K562 (cell line): ENCODE data around the gene MMP23B. TPM values are rescaled to one million over a fixed set of nuclear protein-coding genes. Genes with fewer than 3 reads are reported as not detected.

Experiments
- ATAC-seq: fragments of 200-7000 bp; cut with Tn5 transposase; 3 replicates; pipeline ENCODE4 v1.9.1; 2020; ENCODE audit warnings: moderate library complexity
- BruUV-seq: library from RNA; stranded (reverse); fragments of 400-500 nt; replicated peaks from 2 replicates; lab custom pipeline; 2021; lab: Mats Ljungman, UMichigan
- CTCF ChIA-PET: fragments of 300-600 bp; formaldehyde crosslinking; extraction: SDS; loops from one replicate; lab custom pipeline; 2021; ENCODE audit warnings: low intra/inter-chr PET ratio; lab: Yijun Ruan, JAX
- POLR2A ChIA-PET: fragments of 300-600, 350-650 bp; sonication (Branson Sonifier 250); formaldehyde crosslinking; extraction: SDS; loops from one replicate; lab custom pipeline; 2021; ENCODE audit warnings: antibody characterized with exemption, inconsistent platforms; lab: Yijun Ruan, JAX
- DNase-seq, 4 experiments: peaks; one replicate each; pipeline versions ENCODE4 v3.0.0 to v3.0.0-alpha.2; 2011 to 2018; ENCODE audit warnings: low spot score in 3 of 4, mixed read lengths in 3 of 4; ENCODE audit errors: extremely low read depth in 1 of 4
- FAIRE-seq: peaks from 2 replicates; lab custom pipeline; 2011; peaks lifted over from hg19 to GRCh38; lab: Jason Lieb, UNC
- H2AFZ ChIP-seq: 2 replicates; pipeline ENCODE4 v1.6.0; 2011; ENCODE audit warnings: low read depth, low read length, control low read depth, inconsistent platforms
- H3K27ac ChIP-seq: fragments of 200-600 bp; 3 replicates; pipeline ENCODE4 v1.8.0; 2011; ENCODE audit warnings: low read depth, mild to moderate bottlenecking, control low read depth, inconsistent platforms, low read length, moderate library complexity, mixed read lengths; ENCODE audit errors: extremely low read depth
- H3K27me3 ChIP-seq, 2 experiments: fragments of 300-600 bp in 1 of 2; 2 replicates in 1 of 2; 3 replicates in 1 of 2; pipeline versions ENCODE4 v1.6.0 to v1.8.0; 2011; ENCODE audit warnings: inconsistent platforms in 2 of 2, low read length in 2 of 2, mild to moderate bottlenecking in 1 of 2, mixed read lengths in 1 of 2, moderate library complexity in 1 of 2; ENCODE audit not compliant: control insufficient read depth in 2 of 2, insufficient read depth in 2 of 2
- H3K36me3 ChIP-seq: fragments of 300-600 bp; 3 replicates; pipeline ENCODE4 v1.8.0; 2011; ENCODE audit warnings: mild to moderate bottlenecking, low read length, inconsistent platforms; ENCODE audit not compliant: control insufficient read depth, insufficient read depth
- H3K4me1 ChIP-seq, 2 experiments: fragments of 200-600 bp in 1 of 2; replicated peaks in 1 of 2; 2 replicates in 1 of 2; 3 replicates in 1 of 2; pipeline versions ENCODE4 v1.5.1 to v1.8.0; 2011; ENCODE audit warnings: inconsistent platforms in 2 of 2, low read length in 2 of 2, mild to moderate bottlenecking in 1 of 2, mixed read lengths in 1 of 2, moderate library complexity in 1 of 2; ENCODE audit not compliant: control insufficient read depth in 2 of 2, insufficient read depth in 2 of 2
- H3K4me2 ChIP-seq: 2 replicates; pipeline ENCODE4 v1.6.1; 2011; ENCODE audit warnings: low read length, control low read depth, inconsistent platforms, mixed read lengths; ENCODE audit not compliant: insufficient read depth
- H3K4me3 ChIP-seq: fragments of 200-600 bp; sonication (generic), shearing (Covaris generic); 2 replicates; pipeline ENCODE4 v1.5.1; 2016; ENCODE audit warnings: control low read depth, inconsistent platforms
- H3K79me2 ChIP-seq: fragments of 200-600 bp; 3 replicates; pipeline ENCODE4 v1.8.0; 2011; ENCODE audit warnings: low read length, inconsistent platforms; ENCODE audit not compliant: control insufficient read depth, insufficient read depth
- H3K9ac ChIP-seq, 2 experiments: 2 replicates each; pipeline versions ENCODE4 v1.6.0 to v1.6.1; 2011; ENCODE audit warnings: low read depth in 2 of 2, low read length in 2 of 2, control low read depth in 1 of 2, inconsistent platforms in 1 of 2, mild to moderate bottlenecking in 1 of 2, mixed read lengths in 1 of 2; ENCODE audit not compliant: insufficient read depth in 1 of 2
- H3K9me1 ChIP-seq: one replicate; pipeline ENCODE4 v1.6.0; 2011; ENCODE audit warnings: inconsistent platforms, mild to moderate bottlenecking, low read length, moderate library complexity; ENCODE audit not compliant: control insufficient read depth, insufficient read depth
- H3K9me3 ChIP-seq: replicated peaks from 2 replicates; pipeline ENCODE4 v1.5.1; 2011; ENCODE audit warnings: low read depth, low read length, inconsistent platforms; ENCODE audit not compliant: control insufficient read depth, insufficient read depth
- H4K20me1 ChIP-seq: replicated peaks from 2 replicates; pipeline ENCODE4 v1.6.1; 2011; ENCODE audit warnings: low read length, inconsistent platforms, mixed read lengths; ENCODE audit not compliant: control insufficient read depth, insufficient read depth
- ZBTB7A ChIP-seq: IDR thresholded peaks from 2 replicates; pipeline ENCODE4 v1.6.1; 2011; ENCODE audit warnings: low read depth, mild to moderate bottlenecking, low read length, moderate library complexity, borderline replicate concordance; ENCODE audit not compliant: control insufficient read depth
- WGBS: fragments of 100-300 bp; shearing (Covaris generic); methylation state at CpG from one replicate; pipeline ENCODE4 v1.1.6; 2016; ENCODE audit warnings: low coverage, mixed read lengths; ENCODE audit not compliant: insufficient coverage; ENCODE audit errors: missing lambda C conversion rate; 5-methylcytosine and 5-hydroxymethylcytosine counted together
- in situ Hi-C: fragments of 300-500 bp; cut with MboI; formaldehyde crosslinking; loops from 4 replicates; pipeline ENCODE4 v1.15.0; 2018; ENCODE audit warnings: inconsistent platforms, mixed read lengths
- intact Hi-C: fragments of 100-400 bp; cut with micrococcal nuclease; formaldehyde crosslinking; loops from 2 replicates; pipeline ENCODE4 v1.14.2; 2022
- polyA plus RNA-seq, 8 experiments: library from polyadenylated mRNA; depleted of rRNA in 4 of 8; stranded (reverse) in 5 of 8; unstranded in 3 of 8; fragments of >200 nt; fragmentation: Nextera tagmentation in 2 of 8; fragmentation: Illumina TruSeq in 1 of 8; extraction: Ambion mirVana in 2 of 8; extraction: Trizol in 1 of 8; gene quantifications; 2 replicates each; pipeline versions ENCODE4 v1.2.1 to v1.2.3, GENCODE V29; 2011 to 2014; ENCODE audit warnings: inconsistent platforms in 1 of 8, missing spikeins in 1 of 8
- total RNA-seq, 7 experiments: library from RNA; depleted of rRNA in 6 of 7; stranded (reverse); fragments of >200 nt in 6 of 7; fragmentation: Illumina TruSeq in 2 of 7; extraction: Trizol in 2 of 7; gene quantifications; 2 replicates each; pipeline versions ENCODE4 v1.2.1 to v1.2.3, GENCODE V29; 2011 to 2021; ENCODE audit warnings: low replicate concordance in 1 of 7
- TF ChIP-seq, protein P1 (sequence below): fragments of 250-450 bp; sonication (Bioruptor Pico); IDR thresholded peaks from 2 replicates; pipeline ENCODE4 v1.5.0; 2021
- TF ChIP-seq, protein P2 (sequence below): sonication (generic); formaldehyde crosslinking; IDR thresholded peaks from 2 replicates; pipeline ENCODE4 v1.9.0; 2022; ENCODE audit warnings: mild to moderate bottlenecking, missing genetic modification reagents

MMP23B gene
- total and polyA plus RNA-seq, 9 of the 15 experiments (the other 6 are each of a cell fraction or from before 2014, with no cell fraction given) = 0.28 to 1.2 (median 0.41) TPM; not detected in 5

DNA sequence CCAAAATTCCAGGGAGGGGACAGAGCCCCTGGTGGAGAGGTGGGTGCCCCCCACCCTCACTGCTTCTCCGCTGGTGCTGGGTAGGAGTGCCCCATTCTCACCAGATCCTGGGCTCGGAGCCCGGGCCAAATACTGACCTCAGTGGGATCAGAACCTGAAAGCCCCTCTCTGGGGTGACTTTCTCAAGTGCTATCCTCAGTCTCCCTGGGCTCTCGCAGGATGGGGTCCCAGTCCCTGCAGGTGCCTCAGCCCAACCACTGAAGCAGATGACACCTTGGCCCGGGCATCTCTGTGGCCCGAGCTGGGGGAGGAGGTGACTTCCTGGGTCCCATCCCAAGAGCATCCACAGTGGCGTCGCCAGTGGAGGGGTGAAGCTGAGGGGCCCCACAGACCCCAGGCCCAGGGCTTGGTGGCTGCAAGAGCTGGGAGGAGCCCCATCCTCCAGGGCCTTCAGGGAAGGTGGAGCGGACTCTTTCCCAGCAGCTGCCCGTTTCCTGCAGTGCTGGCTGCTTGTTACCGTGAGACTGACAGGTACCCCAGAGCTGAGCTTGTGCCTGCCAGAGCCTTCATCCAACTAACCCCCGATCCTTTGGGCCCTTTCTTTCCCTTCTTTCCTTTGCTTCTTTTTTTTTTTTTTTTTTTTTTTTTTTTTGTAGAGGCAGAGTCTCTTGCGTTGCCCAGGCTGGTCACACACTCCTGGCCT, 28.2 kb upstream of the MMP23B start:
- Histone ChIP-seq H3K27ac (no peak overlapping the region), H3K4me3 (no peak overlapping the region), H3K4me1 (peaks cover 8 to 78% of the 10 kb centered on the region in 2 experiments; a peak in 4 of 5 replicates), H3K9me3 (no peaks in the 10 kb centered on the region), H3K36me3 (no peaks in the 10 kb centered on the region), H2AFZ (no peak overlapping the region), H4K20me1 (no peaks in the 10 kb centered on the region; the same call in 1 of the 2 replicates), H3K27me3 (no peaks in the 10 kb centered on the region), H3K9me1 (no peaks in the 10 kb centered on the region), H3K79me2 (no peaks in the 10 kb centered on the region; the same call in 2 of the 3 replicates), H3K4me2 (no peak overlapping the region), H3K9ac (0 out of 4 replicates have a peak overlapping the region, but pooled peaks of 1 of the 2 experiments have one; percentile 4)
- no peak for DNase-seq
- ATAC-seq = peak; percentile 12; the same call in 1 of the 3 replicates
- ChIA-PET CTCF (no interaction called here), POLR2A (interaction anchor here (0.6 to 5.9 kb wide), 5 partner anchors 11 to 313 kb away, joined by 3 to 61 read pairs (median 4); partner anchors contain the start of gene MIB2)
- in situ Hi-C loops = no loop called here
- FAIRE-seq = no peak
- intact Hi-C loops = no loop called here
- no TSS peak for BruUV-seq
- TF ChIP-seq ZBTB7A = 0 out of 2 replicates have a peak, but pooled peaks have one; percentile 4
- TF ChIP-seq, protein P1, sequence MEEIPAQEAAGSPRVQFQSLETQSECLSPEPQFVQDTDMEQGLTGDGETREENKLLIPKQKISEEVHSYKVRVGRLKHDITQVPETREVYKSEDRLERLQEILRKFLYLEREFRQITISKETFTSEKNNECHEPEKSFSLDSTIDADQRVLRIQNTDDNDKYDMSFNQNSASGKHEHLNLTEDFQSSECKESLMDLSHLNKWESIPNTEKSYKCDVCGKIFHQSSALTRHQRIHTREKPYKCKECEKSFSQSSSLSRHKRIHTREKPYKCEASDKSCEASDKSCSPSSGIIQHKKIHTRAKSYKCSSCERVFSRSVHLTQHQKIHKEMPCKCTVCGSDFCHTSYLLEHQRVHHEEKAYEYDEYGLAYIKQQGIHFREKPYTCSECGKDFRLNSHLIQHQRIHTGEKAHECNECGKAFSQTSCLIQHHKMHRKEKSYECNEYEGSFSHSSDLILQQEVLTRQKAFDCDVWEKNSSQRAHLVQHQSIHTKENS (CRISPR knock-in tag) = no peak
- TF ChIP-seq, protein P2, sequence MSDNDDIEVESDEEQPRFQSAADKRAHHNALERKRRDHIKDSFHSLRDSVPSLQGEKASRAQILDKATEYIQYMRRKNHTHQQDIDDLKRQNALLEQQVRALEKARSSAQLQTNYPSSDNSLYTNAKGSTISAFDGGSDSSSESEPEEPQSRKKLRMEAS (CRISPR knock-in tag) = 0 out of 2 replicates have a peak, but pooled peaks have one; percentile 5
- 20% methylated on average over 13 of the region's 13 CpGs for WGBS
